GM21367 (cell line): ENCODE data around the gene NAPEPLD.
"Not testable (repeated sequence)": the region's sequence is repeated elsewhere in the genome, so short reads cannot be mapped to it uniquely, and the experiment has no call there.

ENCODE experiments used
- ATAC-seq: cut with Tn5 transposase; IDR thresholded peaks from one replicate; pipeline ENCODE4 v1.9.1; 2021; ENCODE audit not compliant: unreplicated experiment

Gene NAPEPLD

GRCh38 chr7:103114576-103115008 is 34.3 kb downstream of the NAPEPLD start:
- ATAC-seq, result no peak

- ATAC-seq, result no peak
These were observed 35.7 kb downstream of the NAPEPLD start for GRCh38 chr7:103113164-103113563.

GRCh38 chr7:103106703-103107070 is 42.2 kb downstream of the NAPEPLD start:
- not testable (repeated sequence) for ATAC-seq

- no peak for ATAC-seq
These were observed 42.7 kb downstream of the NAPEPLD start for GRCh38 chr7:103106005-103106702.

GRCh38 chr7:103101543-103101942 is 47.4 kb downstream of the NAPEPLD start:
- no peak for ATAC-seq

GRCh38 chr7:103100348-103100747 is 48.6 kb downstream of the NAPEPLD start:
- no peak for ATAC-seq

- ATAC-seq, result no peak
These were observed 51.9 kb downstream of the NAPEPLD start for GRCh38 chr7:103097041-103097440.

- ATAC-seq, result not testable (repeated sequence)
These were observed 53.3 kb downstream of the NAPEPLD start for GRCh38 chr7:103095558-103095957.

GRCh38 chr7:103094102-103094501 is 54.8 kb downstream of the NAPEPLD start:
- ATAC-seq, result no peak

- ATAC-seq, result no peak
These were observed 55.5 kb downstream of the NAPEPLD start for GRCh38 chr7:103093429-103093828.

- not testable (repeated sequence) for ATAC-seq
These were observed 56.6 kb downstream of the NAPEPLD start for GRCh38 chr7:103092321-103092720.

GRCh38 chr7:103083210-103083609 is 65.7 kb downstream of the NAPEPLD start:
- no peak for ATAC-seq

GRCh38 chr7:103082497-103082896 is 66.4 kb downstream of the NAPEPLD start:
- ATAC-seq, result no peak

- ATAC-seq, result no peak
These were observed 68.0 kb downstream of the NAPEPLD start for GRCh38 chr7:103080923-103081322.

GRCh38 chr7:103079836-103080235 is 69.1 kb downstream of the NAPEPLD start:
- no peak for ATAC-seq

GRCh38 chr7:103078226-103078625 is 70.7 kb downstream of the NAPEPLD start:
- not testable (repeated sequence) for ATAC-seq

- ATAC-seq, result no peak
These were observed 71.6 kb downstream of the NAPEPLD start for GRCh38 chr7:103077318-103077717.

- no peak for ATAC-seq
These were observed 72.1 kb downstream of the NAPEPLD start for GRCh38 chr7:103076764-103077163.

- ATAC-seq, result peak; percentile 34
These were observed 73.5 kb downstream of the NAPEPLD start for GRCh38 chr7:103075337-103075918.

GRCh38 chr7:103074519-103075336 is 74.2 kb downstream of the NAPEPLD start, which contains the start of the genes ARMC10 and FBXL13:
Gene ARMC10, plus strand, starts transcription at chr7:103075140. Its CDS starts 133 bp downstream, at chr7:103075273.
Gene FBXL13, minus strand, starts transcription at chr7:103074796.
- ATAC-seq, result peak; percentile 85

GRCh38 chr7:103073989-103074518 is 74.8 kb downstream of the NAPEPLD start:
- ATAC-seq, result no peak
